ENCODE data around the gene MDC1.

The MDC1 gene

GRCh38 chr6:30691208-30691847, 25.8 kb downstream of the MDC1 start:
- peak; percentile 17 for DNase-seq

GRCh38 chr6:30690403-30691207, 26.5 kb downstream of the MDC1 start, which contains the start of gene NRM:
TSS of gene NRM (minus strand) at chr6:30690984. CDS start at chr6:30690974, 10 bp downstream.
- peak; percentile 91 for DNase-seq

DNA sequence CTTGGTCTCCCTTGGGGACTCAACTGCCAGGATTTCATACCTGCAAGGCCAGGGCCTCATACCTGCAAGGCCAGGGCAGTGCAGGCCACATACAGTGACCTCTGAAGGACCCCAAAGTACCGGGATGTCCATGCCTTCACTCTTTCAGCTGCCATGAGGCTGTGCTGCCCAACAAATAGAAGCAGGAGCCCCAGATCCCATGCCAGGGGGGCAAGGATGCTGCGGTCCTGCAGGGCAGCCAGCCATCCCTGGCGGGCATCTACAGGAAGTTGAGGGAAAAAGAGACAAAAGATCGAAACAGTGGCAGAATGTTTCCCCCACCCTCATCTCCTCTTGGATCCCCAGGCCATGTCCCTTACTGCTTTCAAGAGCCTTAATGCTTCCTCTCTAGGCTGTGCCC, 27.1 kb downstream of the MDC1 start:
- no peak for DNase-seq

- DNase-seq: no peak
Observed at GRCh38 chr6:30689022-30689865, 27.8 kb downstream of the MDC1 start.

GRCh38 chr6:30688569-30688968, 28.5 kb downstream of the MDC1 start:
- peak; percentile 69 for DNase-seq

- no peak for DNase-seq
Observed at GRCh38 chr6:30687659-30688431, 29.2 kb downstream of the MDC1 start.

- peak; percentile 93 for DNase-seq
Observed at GRCh38 chr6:30686908-30687658, 30.0 kb downstream of the MDC1 start.

GRCh38 chr6:30686009-30686907, 30.8 kb downstream of the MDC1 start, which contains the start of gene PPP1R18:
TSS of gene PPP1R18 (minus strand) at chr6:30686645. CDS start at chr6:30686018, 627 bp downstream.
- DNase-seq: peak; percentile 96

DNA sequence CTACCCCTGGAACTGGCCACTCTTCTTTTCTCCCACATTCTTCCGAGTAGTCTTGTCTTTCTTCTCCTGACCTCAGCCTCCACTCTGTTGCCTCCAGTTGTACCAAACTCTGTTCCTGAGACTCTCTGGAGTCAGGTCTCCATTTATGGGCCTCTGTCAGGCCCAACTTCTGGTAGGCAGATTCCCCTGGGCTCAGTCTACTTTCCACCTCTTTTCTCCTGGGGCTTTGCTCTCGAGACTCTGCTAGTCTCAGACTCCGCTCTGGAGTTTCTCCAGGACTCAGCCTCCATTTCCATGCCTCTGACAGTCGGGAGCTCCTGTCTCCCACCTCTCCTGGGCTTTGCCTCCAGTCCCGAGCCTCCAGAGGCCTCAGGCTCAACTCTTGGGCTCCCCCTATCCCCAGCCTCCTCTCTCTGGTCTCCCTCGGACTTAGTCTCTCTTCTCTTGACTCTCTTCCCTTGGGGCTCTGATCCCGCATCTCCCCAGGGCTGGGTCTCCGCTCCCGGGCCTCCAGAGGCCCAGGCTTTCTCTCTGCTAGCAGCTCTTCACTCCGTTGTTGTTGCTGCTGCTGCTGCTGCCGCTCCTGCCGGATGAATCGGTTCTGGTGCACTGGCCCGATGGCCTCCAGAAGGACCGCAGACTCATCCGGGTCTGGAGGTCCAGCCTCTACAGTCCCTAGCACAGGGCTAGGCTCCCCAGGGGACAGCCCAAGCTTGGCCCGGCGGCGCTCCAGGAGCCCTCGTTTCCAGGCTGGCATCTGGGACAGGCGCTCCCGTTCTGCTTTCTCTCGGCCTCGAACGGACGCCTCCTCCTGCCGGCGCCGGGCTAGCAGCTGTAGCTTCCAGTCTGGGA, 31.7 kb downstream of the MDC1 start:
- DNase-seq: peak; percentile 76

DNA sequence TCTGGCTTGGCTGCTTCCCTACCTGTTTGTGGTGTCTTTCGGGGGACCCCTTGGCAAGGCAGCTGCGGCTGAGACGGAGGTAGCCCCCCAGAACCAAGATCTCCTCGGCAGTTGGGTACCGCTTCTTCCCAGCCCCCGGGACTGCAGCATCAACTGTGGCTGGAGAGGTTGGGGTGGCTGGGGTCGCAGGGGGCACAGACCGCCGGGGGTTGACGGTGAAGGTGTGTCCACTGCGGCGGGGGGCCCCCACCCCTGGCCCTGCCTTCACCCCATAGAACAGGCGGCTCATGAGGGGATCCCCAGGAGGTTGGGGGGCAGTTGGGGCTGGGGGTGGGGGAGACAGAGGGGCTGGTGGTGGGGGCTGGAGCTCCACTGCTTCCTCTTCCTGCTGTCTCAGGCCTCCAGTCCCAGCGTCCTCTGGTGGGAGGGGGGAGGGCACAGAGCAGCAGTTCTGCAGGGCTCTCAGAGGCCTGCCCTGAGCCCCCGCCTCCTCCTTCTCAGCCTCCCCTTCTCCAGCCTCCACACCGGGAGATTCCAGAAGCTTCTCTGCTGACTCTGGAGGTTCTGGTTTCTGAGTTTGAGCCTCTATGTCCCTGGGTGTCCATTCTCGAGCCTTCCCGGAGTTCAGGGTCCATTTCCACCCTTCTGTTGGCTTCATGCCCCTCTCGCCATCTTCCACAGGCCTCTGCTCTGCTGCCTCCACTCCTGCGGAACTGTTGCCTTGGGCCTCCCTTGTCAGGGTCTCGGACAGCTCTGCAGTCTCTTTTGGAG, 32.5 kb downstream of the MDC1 start:
- peak; percentile 85 for DNase-seq

DNA sequence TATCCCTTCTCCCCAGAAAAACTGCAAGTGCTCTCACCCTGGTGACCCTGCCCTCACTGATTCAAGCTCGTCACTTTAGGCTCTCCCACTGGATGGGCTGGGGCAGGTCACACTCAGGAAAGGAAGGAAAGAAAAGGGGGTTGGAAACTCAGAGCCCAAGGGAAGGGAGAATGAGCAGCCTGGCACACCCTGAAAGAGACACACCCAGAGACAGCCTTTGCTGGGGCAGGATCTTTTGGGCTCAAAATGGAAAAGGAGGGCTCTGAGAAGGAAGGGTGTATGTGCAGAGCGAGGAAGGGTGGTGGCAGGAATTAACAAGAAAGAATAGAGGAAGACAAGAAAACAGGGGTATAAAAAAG, 33.1 kb downstream of the MDC1 start:
- no peak for DNase-seq

GRCh38 chr6:30683183-30683979, 33.7 kb downstream of the MDC1 start:
- peak; percentile 67 for DNase-seq

- DNase-seq: peak; percentile 95
Observed at GRCh38 chr6:30682143-30683117, 34.7 kb downstream of the MDC1 start.

DNA sequence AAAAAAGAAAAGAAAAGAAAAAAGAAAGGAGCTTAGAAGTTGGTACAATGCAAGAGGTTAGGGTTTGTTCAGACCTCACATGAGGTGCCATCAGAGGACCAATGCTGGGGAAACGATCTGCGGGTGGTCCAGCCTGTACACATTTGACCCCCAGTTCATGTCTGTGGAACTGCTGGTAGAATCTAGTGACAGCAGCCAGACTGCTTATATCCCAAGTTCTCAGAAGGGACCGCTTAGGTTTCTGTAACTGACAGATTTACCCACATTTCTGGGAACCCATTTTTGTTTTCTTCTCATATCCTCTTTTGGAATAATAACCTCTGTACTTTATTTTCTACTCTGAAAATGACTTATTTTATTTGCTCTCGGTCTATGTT, 35.3 kb downstream of the MDC1 start:
- peak; percentile 66 for DNase-seq

DNA sequence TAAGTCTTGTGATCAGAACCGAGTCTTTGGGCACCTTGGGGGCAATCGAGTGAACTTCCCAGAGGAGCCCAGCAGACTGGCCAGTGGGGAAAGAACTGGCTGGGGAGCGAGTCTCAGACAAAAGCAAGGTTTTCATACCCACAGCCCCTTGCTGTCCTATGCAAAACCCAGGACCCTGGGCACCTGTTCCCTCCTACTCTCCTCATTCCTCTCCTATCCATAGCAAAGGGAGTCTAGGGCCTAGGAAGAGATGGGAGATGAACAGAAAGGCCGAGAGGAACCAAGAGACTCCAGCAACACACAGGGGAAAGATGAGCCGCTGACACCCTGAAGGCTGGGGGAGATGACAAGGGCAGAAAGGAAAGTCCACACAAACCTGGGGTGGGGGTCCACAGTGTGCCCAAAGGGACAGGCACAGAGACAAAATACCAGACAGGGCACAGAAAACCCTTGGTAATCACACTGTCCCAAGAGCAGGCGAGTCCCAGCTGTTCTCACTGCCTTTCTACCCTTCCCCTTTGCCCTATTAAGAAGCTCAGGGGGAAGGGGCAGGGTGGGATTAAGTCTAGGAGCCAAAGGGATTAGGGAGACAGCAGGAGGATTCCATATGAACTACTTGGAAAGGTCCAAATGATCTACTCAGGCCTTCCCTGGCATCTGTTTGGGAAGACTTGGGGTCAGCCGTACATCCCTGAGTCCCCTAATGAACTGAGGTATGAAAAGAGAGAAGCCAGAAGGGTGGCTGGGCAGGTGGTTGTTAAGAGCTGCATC, 37.1 kb downstream of the MDC1 start:
- no peak for DNase-seq
